Panc1 (cell line): ENCODE results near the gene RAMP1. TPM values are rescaled to one million over a fixed set of nuclear protein-coding genes. Genes with fewer than 3 reads are reported as not detected.

ENCODE experiments used
- ATAC-seq: fragments of 200-7000 bp; cut with Tn5 transposase; 2 replicates; pipeline ENCODE4 v1.9.1; 2020; ENCODE audit warnings: mild to moderate bottlenecking, moderate library complexity
- BruUV-seq: library from RNA; stranded (reverse); fragments of 400-500 nt; replicated peaks from 2 replicates; lab custom pipeline; 2021; lab: Mats Ljungman, UMichigan
- CTCF ChIA-PET: fragments of 300-600 bp; sonication (Branson Sonifier 250); formaldehyde crosslinking; loops from one replicate; lab custom pipeline; 2022; ENCODE audit warnings: antibody characterized with exemption; lab: Charles Lee
- POLR2A ChIA-PET: fragments of 300-600 bp; sonication (Branson Sonifier 250); formaldehyde crosslinking; loops from one replicate; lab custom pipeline; 2022; ENCODE audit warnings: antibody characterized with exemption; lab: Charles Lee
- DNase-seq: peaks from one replicate; pipeline ENCODE4 v3.0.0-alpha.2; 2010; ENCODE audit warnings: low read depth, low spot score
- H3K27ac ChIP-seq: 2 replicates; pipeline ENCODE4 v1.5.1; 2011; ENCODE audit warnings: mild to moderate bottlenecking, low read length, inconsistent platforms
- H3K27me3 ChIP-seq: fragments of 200-500 bp; sonication (Bioruptor generic); 2 replicates; pipeline ENCODE4 v1.6.0; 2014; ENCODE audit warnings: low read length, inconsistent platforms; ENCODE audit not compliant: control insufficient read depth, insufficient read depth
- H3K36me3 ChIP-seq: fragments of 200-500 bp; sonication (Bioruptor generic); 2 replicates; pipeline ENCODE4 v1.5.1; 2014; ENCODE audit warnings: inconsistent platforms, mild to moderate bottlenecking, low read length, moderate library complexity; ENCODE audit not compliant: control insufficient read depth, insufficient read depth
- H3K4me1 ChIP-seq: 2 replicates; pipeline ENCODE4 v1.5.1; 2011; ENCODE audit warnings: inconsistent platforms, mild to moderate bottlenecking, low read length, moderate library complexity; ENCODE audit not compliant: control insufficient read depth, insufficient read depth
- H3K4me3 ChIP-seq, 2 experiments: 2 replicates each; pipeline ENCODE4 v1.5.1; 2011 to 2012; ENCODE audit warnings: low read depth in 2 of 2, low read length in 2 of 2, mild to moderate bottlenecking in 2 of 2, inconsistent platforms in 1 of 2, moderate library complexity in 1 of 2
- H3K9me3 ChIP-seq: fragments of 200-500 bp; sonication (Bioruptor generic); 2 replicates; pipeline ENCODE4 v1.5.1; 2014; ENCODE audit warnings: low read depth, mild to moderate bottlenecking, inconsistent platforms, low read length, moderate library complexity; ENCODE audit not compliant: control insufficient read depth, insufficient read depth
- POLR2AphosphoS5 ChIP-seq: IDR thresholded peaks from 2 replicates; pipeline ENCODE4 v1.6.1; 2012; ENCODE audit warnings: mild to moderate bottlenecking, low read depth, low read length, moderate library complexity
- SIN3A ChIP-seq: IDR thresholded peaks from 2 replicates; pipeline ENCODE4 v1.6.1; 2012; ENCODE audit warnings: low read depth, mild to moderate bottlenecking, low read length, moderate library complexity, borderline replicate concordance; ENCODE audit not compliant: insufficient read depth
- TCF7L2 ChIP-seq: IDR thresholded peaks from 2 replicates; pipeline ENCODE4 v1.6.1; 2011; ENCODE audit warnings: mild to moderate bottlenecking, low read depth, low read length, inconsistent platforms
- in situ Hi-C: cut with HindIII; loops from 2 replicates; pipeline ENCODE4 v1.10.0; 2016; ENCODE audit warnings: low sequenced_read_pairs, low pct_unique_long_range_greater_than_20kb
- intact Hi-C: fragments of 100-400 bp; cut with micrococcal nuclease; formaldehyde crosslinking; loops from one replicate; pipeline ENCODE4 v1.10.0; 2022; ENCODE audit not compliant: unreplicated experiment
- total RNA-seq: library from RNA; stranded (reverse); gene quantifications from one replicate; pipeline ENCODE4 v1.2.1, GENCODE V29; 2021; ENCODE audit not compliant: unreplicated experiment
- TF ChIP-seq, protein P1 (sequence below), 2 experiments: IDR thresholded peaks; 2 replicates each; pipeline ENCODE4 v1.6.1; 2011 to 2012; ENCODE audit warnings: low read depth in 2 of 2, control low read depth in 1 of 2, low read length in 1 of 2, mild to moderate bottlenecking in 1 of 2, moderate library complexity in 1 of 2; ENCODE audit not compliant: insufficient read depth in 1 of 2
- TF ChIP-seq, protein P2 (sequence below): fragments of 450-650 bp; IDR thresholded peaks from 2 replicates; pipeline ENCODE4 v1.5.1; 2017; ENCODE audit warnings: mild to moderate bottlenecking

Gene RAMP1
- total RNA-seq, 1 experiment from 2014 or later = 17.6 TPM

- in situ Hi-C loops (no loop called here), intact Hi-C loops (no loop called here)
- Histone ChIP-seq H3K27ac (peak overlapping the region; percentile 80), H3K4me1 (peaks cover 55% of the 10 kb centered on the region), H3K27me3 (no peaks in the 10 kb centered on the region; the same call in 1 of the 2 replicates), H3K4me3 (no peak overlapping the region), H3K9me3 (no peaks in the 10 kb centered on the region), H3K36me3 (no peaks in the 10 kb centered on the region)
- ChIA-PET CTCF (interaction anchor here (0.5 kb wide), 1 partner anchor 56 kb away, joined by 6 read pairs; no protein-coding TSS in a partner anchor), POLR2A (no interaction called here)
- no peak for TF ChIP-seq TCF7L2
- TF ChIP-seq, protein P1, sequence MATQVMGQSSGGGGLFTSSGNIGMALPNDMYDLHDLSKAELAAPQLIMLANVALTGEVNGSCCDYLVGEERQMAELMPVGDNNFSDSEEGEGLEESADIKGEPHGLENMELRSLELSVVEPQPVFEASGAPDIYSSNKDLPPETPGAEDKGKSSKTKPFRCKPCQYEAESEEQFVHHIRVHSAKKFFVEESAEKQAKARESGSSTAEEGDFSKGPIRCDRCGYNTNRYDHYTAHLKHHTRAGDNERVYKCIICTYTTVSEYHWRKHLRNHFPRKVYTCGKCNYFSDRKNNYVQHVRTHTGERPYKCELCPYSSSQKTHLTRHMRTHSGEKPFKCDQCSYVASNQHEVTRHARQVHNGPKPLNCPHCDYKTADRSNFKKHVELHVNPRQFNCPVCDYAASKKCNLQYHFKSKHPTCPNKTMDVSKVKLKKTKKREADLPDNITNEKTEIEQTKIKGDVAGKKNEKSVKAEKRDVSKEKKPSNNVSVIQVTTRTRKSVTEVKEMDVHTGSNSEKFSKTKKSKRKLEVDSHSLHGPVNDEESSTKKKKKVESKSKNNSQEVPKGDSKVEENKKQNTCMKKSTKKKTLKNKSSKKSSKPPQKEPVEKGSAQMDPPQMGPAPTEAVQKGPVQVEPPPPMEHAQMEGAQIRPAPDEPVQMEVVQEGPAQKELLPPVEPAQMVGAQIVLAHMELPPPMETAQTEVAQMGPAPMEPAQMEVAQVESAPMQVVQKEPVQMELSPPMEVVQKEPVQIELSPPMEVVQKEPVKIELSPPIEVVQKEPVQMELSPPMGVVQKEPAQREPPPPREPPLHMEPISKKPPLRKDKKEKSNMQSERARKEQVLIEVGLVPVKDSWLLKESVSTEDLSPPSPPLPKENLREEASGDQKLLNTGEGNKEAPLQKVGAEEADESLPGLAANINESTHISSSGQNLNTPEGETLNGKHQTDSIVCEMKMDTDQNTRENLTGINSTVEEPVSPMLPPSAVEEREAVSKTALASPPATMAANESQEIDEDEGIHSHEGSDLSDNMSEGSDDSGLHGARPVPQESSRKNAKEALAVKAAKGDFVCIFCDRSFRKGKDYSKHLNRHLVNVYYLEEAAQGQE (IDR thresholded peaks at IDR 0.05; ENCODE audit: insufficient read depth in 1 of 2, low read depth in 2 of 2, low read length in 1 of 2) = no peak
- TF ChIP-seq, protein P2, sequence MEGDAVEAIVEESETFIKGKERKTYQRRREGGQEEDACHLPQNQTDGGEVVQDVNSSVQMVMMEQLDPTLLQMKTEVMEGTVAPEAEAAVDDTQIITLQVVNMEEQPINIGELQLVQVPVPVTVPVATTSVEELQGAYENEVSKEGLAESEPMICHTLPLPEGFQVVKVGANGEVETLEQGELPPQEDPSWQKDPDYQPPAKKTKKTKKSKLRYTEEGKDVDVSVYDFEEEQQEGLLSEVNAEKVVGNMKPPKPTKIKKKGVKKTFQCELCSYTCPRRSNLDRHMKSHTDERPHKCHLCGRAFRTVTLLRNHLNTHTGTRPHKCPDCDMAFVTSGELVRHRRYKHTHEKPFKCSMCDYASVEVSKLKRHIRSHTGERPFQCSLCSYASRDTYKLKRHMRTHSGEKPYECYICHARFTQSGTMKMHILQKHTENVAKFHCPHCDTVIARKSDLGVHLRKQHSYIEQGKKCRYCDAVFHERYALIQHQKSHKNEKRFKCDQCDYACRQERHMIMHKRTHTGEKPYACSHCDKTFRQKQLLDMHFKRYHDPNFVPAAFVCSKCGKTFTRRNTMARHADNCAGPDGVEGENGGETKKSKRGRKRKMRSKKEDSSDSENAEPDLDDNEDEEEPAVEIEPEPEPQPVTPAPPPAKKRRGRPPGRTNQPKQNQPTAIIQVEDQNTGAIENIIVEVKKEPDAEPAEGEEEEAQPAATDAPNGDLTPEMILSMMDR = no peak
- no peak for TF ChIP-seq POLR2AphosphoS5
- no peak for TF ChIP-seq SIN3A
- no peak for DNase-seq
- ATAC-seq = no peak; the same call in 1 of the 2 replicates
- BruUV-seq = no TSS peak
Observed at GRCh38 chr2:237864444-237864931, 5.1 kb downstream of the RAMP1 start.

- POLR2A ChIA-PET = no interaction called here
- no peaks in the 10 kb centered on the region; the same call in 1 of the 2 replicates for H3K27me3 ChIP-seq
- intact Hi-C loops = no loop called here
- ATAC-seq (peak; percentile 71), DNase-seq (no peak)
- TF ChIP-seq POLR2AphosphoS5 = no peak
- TF ChIP-seq SIN3A = no peak
- TF ChIP-seq, protein P1 (IDR thresholded peaks at IDR 0.05; ENCODE audit: insufficient read depth in 1 of 2, low read depth in 2 of 2, low read length in 1 of 2) = no peak
- no peak for TF ChIP-seq TCF7L2
- TF ChIP-seq, protein P2 = no peak
- no peaks in the 10 kb centered on the region for H3K9me3 ChIP-seq
- no TSS peak for BruUV-seq
- CTCF ChIA-PET = interaction anchor here (0.5 kb wide), 1 partner anchor 55 kb away, joined by 6 read pairs; no protein-coding TSS in a partner anchor
- H3K36me3 ChIP-seq = no peaks in the 10 kb centered on the region
- in situ Hi-C loops = no loop called here
- peak overlapping the region; percentile 80 for H3K27ac ChIP-seq
- peaks cover 54% of the 10 kb centered on the region for H3K4me1 ChIP-seq
- H3K4me3 ChIP-seq = no peak overlapping the region
Observed at GRCh38 chr2:237864940-237865622, 5.7 kb downstream of the RAMP1 start.
